GM23338 (cell line): Measurements from ENCODE around the gene PTPN12. TPM values are rescaled to one million over a fixed set of nuclear protein-coding genes. Genes with fewer than 3 reads are reported as not detected.

Experiments used
- ATAC-seq: fragments of 200-7000 bp; cut with Tn5 transposase; 3 replicates; pipeline ENCODE4 v1.9.1; 2020
- DNase-seq: peaks from one replicate; pipeline ENCODE4 v3.0.0-alpha.2; 2015; ENCODE audit warnings: low spot score
- H2AFZ ChIP-seq: fragments of 200-600 bp; sonication (generic); 2 replicates; pipeline ENCODE4 v1.8.0; 2016; ENCODE audit warnings: antibody characterized with exemption, mild to moderate bottlenecking, moderate library complexity
- H3F3A ChIP-seq: fragments of 200-600 bp; sonication (generic); replicated peaks from 2 replicates; pipeline ENCODE4 v1.8.0; 2017; ENCODE audit warnings: antibody characterized with exemption, mixed run types, low read depth
- H3K27ac ChIP-seq: fragments of 200-600 bp; sonication (generic); 2 replicates; pipeline ENCODE4 v1.6.1; 2016; ENCODE audit warnings: low read depth
- H3K27me3 ChIP-seq: fragments of 200-600 bp; sonication (generic); 2 replicates; pipeline ENCODE4 v1.8.0; 2016; ENCODE audit warnings: mild to moderate bottlenecking, mixed run types, moderate library complexity; ENCODE audit not compliant: insufficient read depth
- H3K36me3 ChIP-seq: fragments of 200-600 bp; sonication (generic); 2 replicates; pipeline ENCODE4 v1.8.0; 2016; ENCODE audit warnings: mild to moderate bottlenecking; ENCODE audit not compliant: insufficient read depth
- H3K4me1 ChIP-seq: fragments of 200-600 bp; sonication (generic); 2 replicates; pipeline ENCODE4 v1.8.0; 2016; ENCODE audit warnings: mild to moderate bottlenecking, moderate library complexity; ENCODE audit not compliant: insufficient read depth
- H3K4me2 ChIP-seq: fragments of 200-600 bp; sonication (generic); 2 replicates; pipeline ENCODE4 v1.7.1; 2017; ENCODE audit warnings: mixed run types
- H3K4me3 ChIP-seq: fragments of 200-600 bp; sonication (generic); 2 replicates; pipeline ENCODE4 v1.6.1; 2016; ENCODE audit warnings: mixed run types
- H3K79me2 ChIP-seq: fragments of 200-600 bp; sonication (generic); replicated peaks from 2 replicates; pipeline ENCODE4 v1.8.0; 2017; ENCODE audit warnings: mild to moderate bottlenecking; ENCODE audit not compliant: insufficient read depth
- H3K9me2 ChIP-seq: fragments of 200-600 bp; sonication (generic); 2 replicates; pipeline ENCODE4 v1.8.0; 2017; ENCODE audit not compliant: insufficient read depth
- H4K20me1 ChIP-seq: fragments of 200-600 bp; sonication (generic); replicated peaks from 2 replicates; pipeline ENCODE4 v1.8.0; 2017; ENCODE audit warnings: mild to moderate bottlenecking; ENCODE audit not compliant: insufficient read depth
- H3K27ac Mint-ChIP-seq: 2 replicates; pipeline ENCODE4 v1.8.0; 2020; ENCODE audit warnings: inconsistent platforms, mild to moderate bottlenecking, moderate library complexity, mixed read lengths
- H3K27me3 Mint-ChIP-seq: 3 replicates; pipeline ENCODE4 v1.8.0; 2022; ENCODE audit warnings: low read depth, mild to moderate bottlenecking, moderate library complexity, mixed read lengths, inconsistent platforms; ENCODE audit not compliant: insufficient read depth, poor library complexity
- H3K36me3 Mint-ChIP-seq: 3 replicates; pipeline ENCODE4 v1.8.0; 2021; ENCODE audit warnings: low read depth, mild to moderate bottlenecking, inconsistent platforms, moderate library complexity, mixed read lengths
- H3K4me1 Mint-ChIP-seq: 3 replicates; pipeline ENCODE4 v1.8.0; 2020; ENCODE audit warnings: mild to moderate bottlenecking, inconsistent platforms, mixed read lengths
- H3K4me3 Mint-ChIP-seq: 3 replicates; pipeline ENCODE4 v1.8.0; 2021; ENCODE audit warnings: moderate library complexity, mild to moderate bottlenecking, inconsistent platforms, mixed read lengths
- H3K9me3 Mint-ChIP-seq: 3 replicates; pipeline ENCODE4 v1.8.0; 2020; ENCODE audit warnings: moderate library complexity, mild to moderate bottlenecking, inconsistent platforms, mixed read lengths
- CREB1 ChIP-seq: fragments of 250-450 bp; sonication (Bioruptor Pico); IDR thresholded peaks from 2 replicates; pipeline ENCODE4 v1.5.0; 2020; ENCODE audit warnings: low read depth, mild to moderate bottlenecking, moderate library complexity
- EZH2phosphoT487 ChIP-seq: fragments of 200-600 bp; sonication (generic); IDR thresholded peaks from one replicate; pipeline ENCODE4 v1.8.1; 2018; ENCODE audit warnings: antibody characterized with exemption; ENCODE audit not compliant: unreplicated experiment
- JUNB ChIP-seq: IDR thresholded peaks from one replicate; pipeline ENCODE4 v1.6.1; 2016; ENCODE audit warnings: antibody characterized with exemption; ENCODE audit not compliant: unreplicated experiment
- POLR2AphosphoS5 ChIP-seq: IDR thresholded peaks from 2 replicates; pipeline ENCODE4 v1.6.1; 2016; ENCODE audit warnings: antibody characterized with exemption, low read depth
- STAT1 ChIP-seq: IDR thresholded peaks from one replicate; pipeline ENCODE4 v1.6.1; 2016; ENCODE audit warnings: antibody characterized with exemption; ENCODE audit not compliant: unreplicated experiment
- ZNF331 ChIP-seq: fragments of 250-450 bp; sonication (Bioruptor Pico); IDR thresholded peaks from 2 replicates; pipeline ENCODE4 v1.5.0; 2020; ENCODE audit warnings: low read depth, mild to moderate bottlenecking, moderate library complexity
- polyA plus RNA-seq: library from polyadenylated mRNA; unstranded; fragments of >200 nt; fragmentation: Nextera tagmentation; extraction: Ambion mirVana; gene quantifications from 2 replicates; pipeline ENCODE4 v1.2.1, GENCODE V29; 2016
- total RNA-seq: library from RNA; depleted of rRNA; stranded (reverse); fragments of >200 nt; shearing (Covaris generic); gene quantifications from 2 replicates; pipeline ENCODE4 v1.2.3, GENCODE V29; 2014
- TF ChIP-seq, protein P1 (sequence below), 2 experiments: fragments of 200-600 bp in 1 of 2; sonication (generic) in 1 of 2; conservative IDR thresholded peaks; 2 replicates each; pipeline versions ENCODE4 v1.5.1 to v1.6.1; 2016 to 2017; ENCODE audit warnings: antibody characterized with exemption in 2 of 2, low read depth in 2 of 2, mild to moderate bottlenecking in 2 of 2, moderate library complexity in 1 of 2
- TF ChIP-seq, protein P2 (sequence below): IDR thresholded peaks from one replicate; pipeline ENCODE4 v1.6.1; 2018; ENCODE audit warnings: antibody characterized with exemption; ENCODE audit not compliant: unreplicated experiment
- TF ChIP-seq, protein P3 (sequence below): fragments of 250-450 bp; sonication (Bioruptor Pico); IDR thresholded peaks from 2 replicates; pipeline ENCODE4 v1.5.0; 2020; ENCODE audit warnings: mild to moderate bottlenecking, moderate library complexity

The PTPN12 gene
- total and polyA plus RNA-seq, 2 experiments from 2014 or later, result 58.8 to 187 TPM

DNA sequence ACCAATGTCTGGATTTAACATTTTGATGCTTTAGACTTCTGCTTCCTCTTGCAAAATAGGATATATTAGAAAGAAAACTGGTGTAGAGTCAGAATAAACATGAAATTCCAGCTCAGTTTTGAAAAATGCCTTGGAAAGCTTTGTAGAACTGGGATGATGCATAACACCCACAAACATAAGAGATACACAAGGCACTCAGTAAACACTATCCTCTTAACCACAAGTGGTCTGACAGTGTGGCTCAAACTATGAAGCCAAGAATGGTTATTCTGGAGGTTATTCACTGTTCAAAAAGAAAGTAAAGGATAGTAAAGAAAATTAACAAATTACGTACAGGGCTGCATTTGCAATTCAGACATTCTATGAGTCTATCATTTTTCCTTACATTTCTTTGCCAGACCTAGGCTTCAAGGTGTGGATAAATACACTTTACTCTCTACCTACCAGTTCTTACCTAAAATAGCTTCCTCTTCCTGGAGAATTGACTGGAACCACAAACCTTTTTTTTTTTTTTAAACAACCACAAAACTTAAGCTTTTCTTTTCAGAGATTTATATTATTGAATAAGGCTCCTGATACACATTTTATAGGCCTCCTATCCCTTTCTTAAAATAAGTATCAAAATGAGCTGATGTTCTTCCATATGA, 150.1 kb downstream of the PTPN12 start:
- H4K20me1 ChIP-seq, result peaks cover 14% of the 10 kb centered on the region
- H3K36me3 Mint-ChIP-seq, result peaks cover 41% of the 10 kb centered on the region; the same call in 2 of the 3 replicates
- H3F3A ChIP-seq, result no peaks in the 10 kb centered on the region
- 0 out of 2 replicates have a peak, but pooled peaks cover 4% of the 10 kb centered on the region for H3K36me3 ChIP-seq
- no peak overlapping the region for H3K4me2 ChIP-seq
- no peaks in the 10 kb centered on the region for H3K9me2 ChIP-seq
- no peaks in the 10 kb centered on the region for H3K27me3 ChIP-seq
- H3K27me3 Mint-ChIP-seq, result peaks cover 2% of the 10 kb centered on the region
- H3K4me3 Mint-ChIP-seq, result no peak overlapping the region
- H3K27ac Mint-ChIP-seq, result no peak overlapping the region
- peaks cover 33% of the 10 kb centered on the region for H3K4me1 Mint-ChIP-seq
- no peaks in the 10 kb centered on the region for H3K9me3 Mint-ChIP-seq
- ATAC-seq (no peak), DNase-seq (no peak)
- H3K79me2 ChIP-seq, result peaks cover 62% of the 10 kb centered on the region
- no peak overlapping the region for H3K27ac ChIP-seq
- no peak overlapping the region for H2AFZ ChIP-seq
- no peak overlapping the region for H3K4me3 ChIP-seq
- peaks cover 21% of the 10 kb centered on the region for H3K4me1 ChIP-seq
- no peak for TF ChIP-seq STAT1
- no peak for TF ChIP-seq POLR2AphosphoS5
- no peak for TF ChIP-seq EZH2phosphoT487
- no peak for TF ChIP-seq JUNB
- no peak for TF ChIP-seq ZNF331 (CRISPR knock-in tag)
- TF ChIP-seq CREB1 (CRISPR knock-in tag), result no peak
- TF ChIP-seq, protein P1, sequence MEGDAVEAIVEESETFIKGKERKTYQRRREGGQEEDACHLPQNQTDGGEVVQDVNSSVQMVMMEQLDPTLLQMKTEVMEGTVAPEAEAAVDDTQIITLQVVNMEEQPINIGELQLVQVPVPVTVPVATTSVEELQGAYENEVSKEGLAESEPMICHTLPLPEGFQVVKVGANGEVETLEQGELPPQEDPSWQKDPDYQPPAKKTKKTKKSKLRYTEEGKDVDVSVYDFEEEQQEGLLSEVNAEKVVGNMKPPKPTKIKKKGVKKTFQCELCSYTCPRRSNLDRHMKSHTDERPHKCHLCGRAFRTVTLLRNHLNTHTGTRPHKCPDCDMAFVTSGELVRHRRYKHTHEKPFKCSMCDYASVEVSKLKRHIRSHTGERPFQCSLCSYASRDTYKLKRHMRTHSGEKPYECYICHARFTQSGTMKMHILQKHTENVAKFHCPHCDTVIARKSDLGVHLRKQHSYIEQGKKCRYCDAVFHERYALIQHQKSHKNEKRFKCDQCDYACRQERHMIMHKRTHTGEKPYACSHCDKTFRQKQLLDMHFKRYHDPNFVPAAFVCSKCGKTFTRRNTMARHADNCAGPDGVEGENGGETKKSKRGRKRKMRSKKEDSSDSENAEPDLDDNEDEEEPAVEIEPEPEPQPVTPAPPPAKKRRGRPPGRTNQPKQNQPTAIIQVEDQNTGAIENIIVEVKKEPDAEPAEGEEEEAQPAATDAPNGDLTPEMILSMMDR (conservative IDR thresholded peaks at IDR 0.05; ENCODE audit: low read depth in 2 of 2), result no peak
- TF ChIP-seq, protein P2, sequence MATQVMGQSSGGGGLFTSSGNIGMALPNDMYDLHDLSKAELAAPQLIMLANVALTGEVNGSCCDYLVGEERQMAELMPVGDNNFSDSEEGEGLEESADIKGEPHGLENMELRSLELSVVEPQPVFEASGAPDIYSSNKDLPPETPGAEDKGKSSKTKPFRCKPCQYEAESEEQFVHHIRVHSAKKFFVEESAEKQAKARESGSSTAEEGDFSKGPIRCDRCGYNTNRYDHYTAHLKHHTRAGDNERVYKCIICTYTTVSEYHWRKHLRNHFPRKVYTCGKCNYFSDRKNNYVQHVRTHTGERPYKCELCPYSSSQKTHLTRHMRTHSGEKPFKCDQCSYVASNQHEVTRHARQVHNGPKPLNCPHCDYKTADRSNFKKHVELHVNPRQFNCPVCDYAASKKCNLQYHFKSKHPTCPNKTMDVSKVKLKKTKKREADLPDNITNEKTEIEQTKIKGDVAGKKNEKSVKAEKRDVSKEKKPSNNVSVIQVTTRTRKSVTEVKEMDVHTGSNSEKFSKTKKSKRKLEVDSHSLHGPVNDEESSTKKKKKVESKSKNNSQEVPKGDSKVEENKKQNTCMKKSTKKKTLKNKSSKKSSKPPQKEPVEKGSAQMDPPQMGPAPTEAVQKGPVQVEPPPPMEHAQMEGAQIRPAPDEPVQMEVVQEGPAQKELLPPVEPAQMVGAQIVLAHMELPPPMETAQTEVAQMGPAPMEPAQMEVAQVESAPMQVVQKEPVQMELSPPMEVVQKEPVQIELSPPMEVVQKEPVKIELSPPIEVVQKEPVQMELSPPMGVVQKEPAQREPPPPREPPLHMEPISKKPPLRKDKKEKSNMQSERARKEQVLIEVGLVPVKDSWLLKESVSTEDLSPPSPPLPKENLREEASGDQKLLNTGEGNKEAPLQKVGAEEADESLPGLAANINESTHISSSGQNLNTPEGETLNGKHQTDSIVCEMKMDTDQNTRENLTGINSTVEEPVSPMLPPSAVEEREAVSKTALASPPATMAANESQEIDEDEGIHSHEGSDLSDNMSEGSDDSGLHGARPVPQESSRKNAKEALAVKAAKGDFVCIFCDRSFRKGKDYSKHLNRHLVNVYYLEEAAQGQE, result no peak
- TF ChIP-seq, protein P3, sequence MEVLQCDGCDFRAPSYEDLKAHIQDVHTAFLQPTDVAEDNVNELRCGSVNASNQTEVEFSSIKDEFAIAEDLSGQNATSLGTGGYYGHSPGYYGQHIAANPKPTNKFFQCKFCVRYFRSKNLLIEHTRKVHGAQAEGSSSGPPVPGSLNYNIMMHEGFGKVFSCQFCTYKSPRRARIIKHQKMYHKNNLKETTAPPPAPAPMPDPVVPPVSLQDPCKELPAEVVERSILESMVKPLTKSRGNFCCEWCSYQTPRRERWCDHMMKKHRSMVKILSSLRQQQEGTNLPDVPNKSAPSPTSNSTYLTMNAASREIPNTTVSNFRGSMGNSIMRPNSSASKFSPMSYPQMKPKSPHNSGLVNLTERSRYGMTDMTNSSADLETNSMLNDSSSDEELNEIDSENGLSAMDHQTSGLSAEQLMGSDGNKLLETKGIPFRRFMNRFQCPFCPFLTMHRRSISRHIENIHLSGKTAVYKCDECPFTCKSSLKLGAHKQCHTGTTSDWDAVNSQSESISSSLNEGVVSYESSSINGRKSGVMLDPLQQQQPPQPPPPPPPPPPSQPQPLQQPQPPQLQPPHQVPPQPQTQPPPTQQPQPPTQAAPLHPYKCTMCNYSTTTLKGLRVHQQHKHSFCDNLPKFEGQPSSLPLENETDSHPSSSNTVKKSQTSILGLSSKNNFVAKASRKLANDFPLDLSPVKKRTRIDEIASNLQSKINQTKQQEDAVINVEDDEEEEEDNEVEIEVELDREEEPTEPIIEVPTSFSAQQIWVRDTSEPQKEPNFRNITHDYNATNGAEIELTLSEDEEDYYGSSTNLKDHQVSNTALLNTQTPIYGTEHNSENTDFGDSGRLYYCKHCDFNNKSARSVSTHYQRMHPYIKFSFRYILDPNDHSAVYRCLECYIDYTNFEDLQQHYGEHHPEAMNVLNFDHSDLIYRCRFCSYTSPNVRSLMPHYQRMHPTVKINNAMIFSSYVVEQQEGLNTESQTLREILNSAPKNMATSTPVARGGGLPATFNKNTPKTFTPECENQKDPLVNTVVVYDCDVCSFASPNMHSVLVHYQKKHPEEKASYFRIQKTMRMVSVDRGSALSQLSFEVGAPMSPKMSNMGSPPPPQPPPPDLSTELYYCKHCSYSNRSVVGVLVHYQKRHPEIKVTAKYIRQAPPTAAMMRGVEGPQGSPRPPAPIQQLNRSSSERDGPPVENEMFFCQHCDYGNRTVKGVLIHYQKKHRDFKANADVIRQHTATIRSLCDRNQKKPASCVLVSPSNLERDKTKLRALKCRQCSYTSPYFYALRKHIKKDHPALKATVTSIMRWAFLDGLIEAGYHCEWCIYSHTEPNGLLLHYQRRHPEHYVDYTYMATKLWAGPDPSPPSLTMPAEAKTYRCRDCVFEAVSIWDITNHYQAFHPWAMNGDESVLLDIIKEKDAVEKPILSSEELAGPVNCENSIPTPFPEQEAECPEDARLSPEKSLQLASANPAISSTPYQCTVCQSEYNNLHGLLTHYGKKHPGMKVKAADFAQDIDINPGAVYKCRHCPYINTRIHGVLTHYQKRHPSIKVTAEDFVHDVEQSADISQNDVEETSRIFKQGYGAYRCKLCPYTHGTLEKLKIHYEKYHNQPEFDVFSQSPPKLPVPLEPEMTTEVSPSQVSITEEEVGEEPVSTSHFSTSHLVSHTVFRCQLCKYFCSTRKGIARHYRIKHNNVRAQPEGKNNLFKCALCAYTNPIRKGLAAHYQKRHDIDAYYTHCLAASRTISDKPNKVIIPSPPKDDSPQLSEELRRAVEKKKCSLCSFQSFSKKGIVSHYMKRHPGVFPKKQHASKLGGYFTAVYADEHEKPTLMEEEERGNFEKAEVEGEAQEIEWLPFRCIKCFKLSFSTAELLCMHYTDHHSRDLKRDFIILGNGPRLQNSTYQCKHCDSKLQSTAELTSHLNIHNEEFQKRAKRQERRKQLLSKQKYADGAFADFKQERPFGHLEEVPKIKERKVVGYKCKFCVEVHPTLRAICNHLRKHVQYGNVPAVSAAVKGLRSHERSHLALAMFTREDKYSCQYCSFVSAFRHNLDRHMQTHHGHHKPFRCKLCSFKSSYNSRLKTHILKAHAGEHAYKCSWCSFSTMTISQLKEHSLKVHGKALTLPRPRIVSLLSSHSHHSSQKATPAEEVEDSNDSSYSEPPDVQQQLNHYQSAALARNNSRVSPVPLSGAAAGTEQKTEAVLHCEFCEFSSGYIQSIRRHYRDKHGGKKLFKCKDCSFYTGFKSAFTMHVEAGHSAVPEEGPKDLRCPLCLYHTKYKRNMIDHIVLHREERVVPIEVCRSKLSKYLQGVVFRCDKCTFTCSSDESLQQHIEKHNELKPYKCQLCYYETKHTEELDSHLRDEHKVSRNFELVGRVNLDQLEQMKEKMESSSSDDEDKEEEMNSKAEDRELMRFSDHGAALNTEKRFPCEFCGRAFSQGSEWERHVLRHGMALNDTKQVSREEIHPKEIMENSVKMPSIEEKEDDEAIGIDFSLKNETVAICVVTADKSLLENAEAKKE (CRISPR knock-in tag), result no peak
